Anterior cingulate cortex (tissue), 58 donors: ENCODE data around the gene NCBP2.
"Not testable (repeated sequence)": the region's sequence is repeated elsewhere in the genome, so short reads cannot be mapped to it uniquely, and the experiment has no call there.

Source experiments
- DNase-seq, 58 donors: peaks; one replicate each; lab custom pipeline; 2025; lab: John Stamatoyannopoulos, UW

The NCBP2 gene

DNA sequence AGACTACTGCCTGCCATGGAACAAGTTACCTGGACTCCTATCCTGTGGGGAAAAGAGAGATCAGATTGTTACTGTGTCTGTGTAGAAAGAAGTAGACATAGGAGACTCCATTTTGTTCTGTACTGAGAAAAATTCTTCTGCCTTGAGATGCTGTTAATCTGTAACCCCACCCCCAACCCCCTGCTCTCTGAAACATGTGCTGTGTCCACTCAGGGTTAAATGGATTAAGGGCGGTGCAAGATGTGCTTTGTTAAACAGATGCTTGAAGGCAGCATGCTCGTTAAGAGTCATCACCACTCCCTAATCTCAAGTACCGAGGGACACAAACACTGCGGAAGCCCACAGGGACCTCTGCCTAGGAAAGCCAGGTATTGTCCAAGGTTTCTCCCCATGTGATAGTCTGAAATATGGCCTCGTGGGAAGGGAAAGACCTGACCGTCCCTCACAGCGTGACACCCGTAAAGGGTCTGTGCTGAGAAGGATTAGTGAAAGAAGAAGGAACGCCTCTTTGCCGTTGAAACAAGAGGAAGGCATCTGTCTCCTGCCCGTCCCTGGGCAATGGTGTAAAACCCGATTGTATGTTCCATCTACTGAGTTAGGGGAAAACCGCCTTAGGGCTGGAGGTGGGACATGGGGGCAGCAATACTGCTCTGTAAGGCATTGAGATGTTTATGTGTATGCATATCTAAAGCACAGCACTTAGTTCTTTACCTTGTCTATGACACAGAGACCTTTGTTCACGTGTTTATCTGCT lies 1.9 kb upstream of the NCBP2 start:
- DNase-seq: not testable (repeated sequence)

DNA sequence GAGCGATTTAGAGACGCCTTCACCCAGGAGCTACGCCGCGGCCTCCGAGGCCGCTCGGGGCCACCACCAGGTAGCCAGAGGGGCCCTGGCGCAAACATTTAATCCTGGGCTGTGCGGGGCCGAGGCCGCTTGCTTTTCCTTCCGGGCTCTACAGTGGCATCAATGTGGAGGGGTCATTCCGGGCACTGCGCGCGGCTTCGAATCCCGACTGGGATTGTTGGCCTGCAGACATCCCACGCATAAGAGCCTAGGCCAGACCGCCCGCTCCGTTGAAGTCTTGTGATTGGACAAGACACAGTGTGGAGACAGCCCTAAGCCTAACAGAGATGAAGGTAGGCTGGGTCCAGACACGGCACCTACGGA lies 568 bp upstream of the NCBP2 start:
- DNase-seq: peak in 12 of 58 donors; percentile 10 to 67 (median 34)

DNA sequence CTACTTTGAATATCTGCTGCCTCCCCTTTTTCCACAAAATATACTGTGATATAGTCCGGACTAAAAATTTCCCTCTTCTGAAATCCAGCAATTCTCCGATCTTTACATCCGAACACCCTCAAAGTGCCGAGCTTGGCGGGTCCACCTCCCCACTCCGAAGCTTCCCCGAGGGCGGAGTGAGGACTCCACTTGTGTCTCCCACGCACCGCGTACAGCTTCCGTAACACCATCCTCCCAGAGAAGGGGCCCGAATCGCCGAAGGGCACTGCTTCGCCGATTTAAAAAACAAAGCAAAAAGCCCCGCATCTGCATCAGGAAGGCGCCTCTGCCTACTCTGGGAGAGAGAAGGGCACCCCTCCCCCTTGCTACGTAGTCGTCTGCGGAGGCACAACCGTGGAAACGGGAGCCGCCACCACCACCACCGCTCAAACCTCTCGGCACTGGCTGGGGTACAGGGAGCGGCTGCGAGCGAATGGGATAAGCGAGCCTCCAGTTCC lies 551 bp downstream of the NCBP2 start:
- peak in 25 of 58 donors; percentile 37 to 82 (median 62) for DNase-seq

DNA sequence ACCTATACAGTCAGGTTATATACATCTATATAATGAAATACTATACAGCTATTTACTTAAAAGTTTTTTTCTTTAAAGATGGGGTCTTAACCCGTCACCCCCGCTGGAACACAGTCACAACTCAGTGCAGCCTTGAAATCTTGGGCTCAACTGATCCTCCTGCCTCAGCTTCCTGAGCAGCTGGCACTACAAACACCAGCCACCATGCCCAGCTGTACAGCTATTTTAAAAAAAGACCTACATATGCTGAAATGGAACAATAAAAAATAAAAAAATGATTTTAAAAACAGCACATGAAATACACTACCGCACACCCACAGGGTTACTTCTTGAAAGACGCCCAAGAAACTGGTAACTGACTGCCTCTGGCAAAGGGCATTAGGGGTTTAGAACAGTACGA lies 3.8 kb downstream of the NCBP2 start:
- DNase-seq: peak in 3 of 58 donors; percentile 9 to 31 (median 15)

DNA sequence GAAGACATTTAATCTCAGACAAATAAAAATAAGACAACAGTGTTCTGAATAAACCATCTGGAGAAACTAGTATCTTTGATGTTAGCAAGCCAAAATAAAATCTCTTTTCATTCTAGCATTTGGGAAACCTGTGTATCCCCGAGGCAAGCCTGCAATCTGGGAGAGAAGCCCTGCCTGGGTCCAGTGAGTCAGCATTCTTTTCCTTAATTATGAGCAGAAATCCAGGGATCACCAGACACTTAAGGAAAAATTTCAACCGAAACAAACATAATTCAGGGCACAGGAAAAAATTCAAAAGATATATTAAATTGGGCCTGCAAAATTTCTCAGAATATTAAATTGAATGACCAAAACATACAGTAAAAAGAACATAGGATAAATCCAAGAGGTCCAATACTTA lies 4.2 kb downstream of the NCBP2 start:
- DNase-seq: no peak

DNA sequence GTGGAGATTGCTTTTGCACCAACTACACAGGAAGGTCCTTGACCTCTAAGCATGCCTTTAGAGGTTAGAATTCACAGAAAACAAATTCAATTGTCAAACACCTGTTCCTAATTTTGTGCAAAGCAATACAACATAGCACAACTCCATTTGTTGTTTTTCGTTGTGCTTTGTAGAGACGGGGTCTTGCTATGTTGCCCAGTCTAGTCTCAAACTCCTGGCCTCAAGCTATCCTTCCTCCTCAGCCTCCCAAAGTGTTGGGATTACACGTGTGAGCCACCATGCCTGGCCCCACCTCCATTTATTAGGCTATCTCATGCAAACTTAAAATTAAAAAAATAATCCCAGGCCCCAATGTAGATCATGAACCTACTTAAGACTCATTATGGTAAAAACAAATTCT lies 6.0 kb downstream of the NCBP2 start:
- no peak for DNase-seq

DNA sequence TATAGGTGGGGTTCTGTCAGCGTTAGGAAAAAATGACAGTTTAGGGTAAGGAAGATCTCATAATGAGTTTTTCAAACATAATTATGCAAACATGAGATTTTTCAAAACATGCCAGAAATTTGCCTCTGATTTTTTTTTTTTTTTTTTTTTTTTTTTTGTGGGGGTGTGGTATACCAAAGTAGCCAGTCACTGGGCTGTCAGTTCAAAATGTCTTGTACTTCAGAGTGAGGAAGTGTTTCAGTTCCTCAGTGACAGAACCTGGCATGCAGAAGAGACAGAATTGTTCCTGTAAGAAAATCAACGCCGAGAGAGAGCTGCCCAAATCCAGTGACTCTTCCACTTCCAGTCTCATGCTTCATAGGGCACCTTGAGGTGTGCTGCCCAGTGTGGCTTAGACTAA lies 9.7 kb downstream of the NCBP2 start:
- no peak for DNase-seq

DNA sequence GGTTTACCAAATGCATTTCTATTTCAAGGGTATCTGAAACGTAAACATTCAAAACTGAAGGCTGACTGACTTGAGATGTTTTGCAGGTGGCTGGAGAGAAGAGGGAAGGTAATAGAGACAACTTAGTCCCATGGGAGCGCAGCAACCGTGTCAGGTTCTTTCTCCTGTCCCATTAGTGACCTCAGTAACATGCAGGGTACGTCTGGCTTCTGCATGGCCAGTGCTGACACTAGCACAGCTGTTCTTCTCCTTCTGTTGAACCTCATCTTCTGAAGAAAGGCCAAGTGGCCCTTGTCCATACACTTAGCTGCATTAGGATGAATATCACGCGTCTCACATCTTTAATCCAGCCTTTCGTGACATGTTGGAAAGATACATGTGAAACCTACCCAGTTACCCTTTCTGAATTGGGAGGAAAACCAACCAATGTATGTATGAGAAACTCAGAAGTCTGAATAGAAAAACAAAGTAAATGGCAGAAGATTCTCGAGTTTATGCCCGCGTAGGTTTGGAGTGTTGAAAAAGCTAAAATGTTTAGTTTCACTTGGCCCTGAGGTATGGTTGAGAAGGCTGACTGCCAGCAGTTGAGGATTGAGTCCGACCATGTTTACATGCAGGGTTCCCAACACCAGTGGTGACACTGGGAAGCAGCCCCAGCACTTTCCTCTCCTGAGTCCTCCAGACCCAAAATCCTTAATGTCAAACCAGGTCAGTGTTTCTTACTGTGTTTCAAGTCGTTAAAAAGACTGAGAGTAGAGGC lies 10.3 kb downstream of the NCBP2 start:
- DNase-seq: no peak

DNA sequence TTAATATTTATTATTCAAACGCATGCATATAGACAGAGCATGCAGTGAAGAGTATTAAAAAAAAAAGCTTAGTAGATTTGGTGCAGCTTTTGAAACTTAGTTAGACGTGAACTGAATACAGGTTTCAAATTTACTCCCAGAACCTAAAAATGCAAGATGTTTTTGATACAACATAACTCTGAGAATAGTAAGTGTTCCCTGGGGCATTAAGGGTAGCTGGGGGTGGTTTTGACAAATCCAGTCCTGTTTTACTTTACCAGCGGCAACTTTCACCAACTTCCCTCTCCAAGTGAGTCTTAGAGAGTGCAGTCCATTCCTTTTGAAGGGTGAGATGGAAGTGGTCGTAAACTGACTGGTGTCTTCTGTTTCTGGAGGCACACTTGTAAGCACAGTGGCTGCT lies 11.2 kb downstream of the NCBP2 start:
- DNase-seq: no peak

DNA sequence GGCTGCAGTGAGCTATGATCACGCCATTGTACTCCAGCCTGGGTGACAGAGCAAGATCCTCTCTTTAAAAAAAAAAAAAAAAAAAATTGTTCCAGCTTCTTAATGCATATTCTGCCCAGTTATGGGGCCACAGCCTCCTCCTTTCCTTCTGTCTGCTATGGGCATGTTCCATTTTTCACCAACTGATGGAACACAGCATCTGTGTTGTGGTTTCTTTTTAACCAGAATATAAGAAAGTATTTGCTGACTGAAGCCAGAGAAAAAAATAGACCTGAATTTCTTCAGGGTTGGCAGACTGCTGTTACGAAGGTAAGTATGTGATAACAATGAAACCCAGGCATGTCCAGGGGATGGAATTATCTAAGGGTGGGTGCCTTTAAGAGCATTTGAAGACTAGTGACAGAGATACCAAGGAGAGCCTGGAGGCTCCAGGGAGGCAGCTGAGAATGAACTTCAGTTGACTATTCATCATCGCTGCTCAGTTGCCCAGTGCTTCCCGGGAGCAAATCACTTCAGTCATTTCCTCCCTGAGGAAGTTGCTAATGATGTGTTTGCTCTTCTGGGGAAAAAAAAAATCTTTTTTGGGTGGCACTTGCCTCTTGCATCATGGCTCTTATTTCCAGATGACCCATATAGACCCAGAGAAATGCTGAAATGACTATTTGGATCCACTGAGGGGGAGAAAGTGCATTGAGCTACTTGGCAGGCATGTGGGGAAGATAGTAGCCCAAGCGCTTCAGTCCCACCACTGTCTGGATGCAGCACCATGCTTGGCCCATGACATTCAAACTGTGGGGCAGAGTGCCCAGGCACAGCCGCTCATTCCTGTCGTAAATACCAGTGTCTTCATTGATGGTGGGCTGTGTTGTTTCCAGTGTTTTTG lies 14.5 kb downstream of the NCBP2 start:
- DNase-seq: peak in 1 of 58 donors; percentile 27

DNA sequence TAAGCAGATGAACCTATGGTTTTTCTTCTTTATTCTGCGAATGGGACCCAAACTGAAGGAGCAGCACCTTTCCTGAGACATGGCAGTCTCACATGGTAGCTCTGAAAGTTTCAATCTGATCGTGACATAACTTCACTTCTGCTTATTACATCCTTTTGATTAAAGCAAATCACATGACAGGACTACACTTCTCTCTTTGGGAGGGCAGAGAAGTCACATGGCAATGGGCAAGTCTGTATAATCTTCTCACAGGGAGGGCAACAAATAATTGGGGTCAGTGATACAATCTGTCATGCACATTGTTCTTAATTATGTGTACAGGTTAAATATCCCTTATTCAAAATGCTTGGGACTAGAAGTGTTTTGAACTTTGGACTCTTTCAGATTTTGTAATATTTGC lies 21.6 kb downstream of the NCBP2 start:
- no peak for DNase-seq

DNA sequence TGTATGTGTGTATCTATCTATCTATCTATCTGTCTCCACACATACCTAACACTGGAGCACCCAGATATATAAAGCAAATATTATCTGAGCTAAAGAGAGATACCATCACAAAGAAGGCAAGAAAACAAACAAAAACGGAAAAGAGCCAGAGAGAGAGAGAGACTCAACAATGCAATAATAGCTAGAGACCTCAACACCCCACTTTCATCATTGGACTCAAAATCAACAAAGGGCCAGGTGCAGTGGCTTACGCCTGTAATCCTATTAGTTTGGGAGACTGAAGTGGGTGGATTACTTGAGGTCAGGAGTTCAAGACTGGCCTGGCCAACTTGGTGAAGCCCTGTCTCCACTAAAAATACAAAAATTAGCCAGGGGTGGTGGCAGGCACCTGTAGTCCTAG lies 23.4 kb downstream of the NCBP2 start:
- no peak for DNase-seq

DNA sequence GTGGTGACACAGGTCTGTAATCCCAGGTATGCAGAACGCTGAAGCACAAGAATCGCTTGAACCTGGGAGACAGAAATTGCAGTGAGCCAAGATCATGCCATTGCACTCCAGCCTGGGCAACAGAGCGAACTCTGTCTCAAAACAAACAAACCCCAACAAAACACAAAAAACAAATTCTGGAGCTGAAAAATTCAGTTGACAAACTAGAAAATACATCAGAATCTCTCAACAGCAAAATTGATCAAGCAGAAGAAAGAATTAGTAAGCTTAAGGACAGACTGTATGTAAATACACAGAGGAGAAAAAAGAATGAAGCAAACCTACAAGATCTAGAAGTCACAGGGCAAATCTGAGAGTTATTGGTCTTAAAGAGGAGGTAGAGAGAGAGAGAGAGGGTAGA lies 25.3 kb downstream of the NCBP2 start:
- no peak for DNase-seq

DNA sequence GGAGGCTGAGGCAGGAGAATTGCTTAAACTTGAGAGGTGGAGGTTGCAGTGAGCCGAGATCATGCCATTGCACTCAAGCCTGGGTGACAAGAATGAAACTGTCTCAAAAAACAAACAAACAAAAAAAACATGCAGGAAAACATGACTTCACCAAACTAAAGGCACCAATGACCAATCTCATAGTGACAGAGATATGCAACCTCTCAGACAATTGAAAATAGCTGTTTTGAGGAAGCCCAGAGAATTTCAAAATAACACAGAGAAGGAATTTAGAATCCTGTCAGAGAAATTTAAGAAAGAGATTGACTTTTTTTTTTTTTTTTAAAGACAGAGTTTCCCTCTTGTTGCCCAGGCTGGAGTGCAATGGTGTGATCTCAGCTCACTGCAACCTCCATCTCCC lies 26.1 kb downstream of the NCBP2 start:
- DNase-seq: no peak

DNA sequence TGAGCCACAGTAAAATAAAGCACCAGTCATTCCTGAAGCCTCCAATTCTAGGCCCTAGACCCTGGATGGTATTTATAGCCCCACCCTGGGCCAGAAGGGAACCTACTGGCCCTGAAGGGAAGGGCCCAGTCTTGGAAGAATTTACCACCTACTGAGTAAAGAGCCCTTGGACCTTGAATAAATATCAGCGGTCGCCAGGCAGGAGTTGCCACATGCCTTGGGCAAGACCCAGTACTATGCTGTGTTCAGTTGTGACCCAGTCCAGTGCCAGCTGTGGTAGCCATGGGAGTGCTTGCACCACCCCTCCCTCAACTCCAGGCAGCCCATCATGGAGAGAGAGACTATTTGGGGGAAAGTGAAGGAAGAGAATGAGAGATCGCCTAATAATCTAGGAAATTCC lies 27.0 kb downstream of the NCBP2 start:
- DNase-seq: no peak

DNA sequence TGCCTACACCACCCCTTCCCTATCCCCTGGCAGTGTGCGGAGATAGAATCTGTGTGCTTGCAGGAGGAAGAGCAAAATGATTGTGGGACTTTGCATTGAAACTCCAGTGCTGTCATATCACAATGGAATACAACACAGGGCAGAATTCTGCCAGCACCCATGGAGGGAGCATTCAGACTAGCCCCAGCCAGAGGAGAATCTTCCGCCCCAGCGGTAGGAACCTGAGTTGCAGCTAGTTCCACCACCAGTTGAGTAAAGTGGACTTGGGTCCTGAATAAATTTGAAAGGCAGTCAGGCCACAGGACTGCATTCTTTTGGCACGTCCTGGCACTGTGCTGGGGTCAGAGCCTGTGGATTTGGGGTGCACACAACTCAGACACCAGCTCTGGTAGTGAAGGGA lies 27.5 kb downstream of the NCBP2 start:
- DNase-seq: no peak

DNA sequence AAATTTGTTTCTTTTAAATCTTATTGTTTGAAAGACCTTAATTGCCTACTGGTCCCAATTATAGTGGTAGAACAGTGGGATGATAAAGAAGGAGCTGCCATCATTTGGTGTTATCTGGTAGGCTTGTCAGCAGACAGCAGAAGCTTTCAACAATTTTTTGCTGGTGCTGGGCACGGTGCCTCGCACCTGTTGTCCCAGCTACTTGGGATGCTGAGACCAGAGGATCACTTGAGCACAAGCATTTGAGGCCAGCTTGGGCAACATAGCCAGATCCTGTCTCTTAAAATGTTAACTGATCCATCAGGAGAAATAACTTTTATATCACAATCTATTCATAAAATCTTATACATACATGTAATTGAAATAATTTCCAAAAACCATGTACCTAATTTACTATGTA lies 38.6 kb downstream of the NCBP2 start:
- DNase-seq: no peak

DNA sequence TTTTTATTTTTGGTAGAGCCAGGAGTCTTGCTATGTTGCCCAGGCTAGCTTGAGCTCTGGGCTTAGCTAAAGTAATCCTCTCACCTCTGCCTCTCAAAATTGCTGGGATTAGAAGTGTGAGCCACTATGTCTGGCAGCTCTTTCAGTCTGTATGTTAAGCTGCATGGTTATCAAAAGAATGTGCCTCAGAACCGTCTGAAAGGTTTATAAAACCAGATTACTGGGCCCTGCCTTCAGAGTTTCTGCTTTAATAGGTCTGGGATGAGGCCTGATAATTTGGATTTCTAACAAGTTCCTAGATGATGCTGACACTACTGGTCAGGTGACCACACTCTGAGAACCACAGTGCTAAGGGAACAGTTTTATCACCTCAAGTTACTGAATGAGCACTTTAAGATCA lies 40.0 kb downstream of the NCBP2 start:
- DNase-seq: no peak

DNA sequence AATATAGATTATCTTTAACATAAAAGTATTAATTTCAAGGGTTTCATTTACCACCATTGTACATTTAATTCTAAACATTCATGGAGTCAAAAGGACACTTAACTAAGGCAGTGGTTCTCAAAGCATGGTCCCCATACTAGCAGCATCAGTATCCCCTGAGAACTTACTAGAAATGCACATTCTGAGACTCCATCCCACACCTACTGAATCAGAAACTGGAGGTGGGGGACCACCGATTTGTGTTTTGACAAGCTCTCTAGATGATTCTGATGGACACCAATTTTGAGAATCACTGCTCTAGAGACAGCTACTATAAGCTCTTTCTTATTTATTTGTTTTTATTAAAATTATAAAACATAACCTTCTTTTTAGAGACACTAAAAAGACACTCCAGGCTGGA lies 40.6 kb downstream of the NCBP2 start:
- DNase-seq: no peak

DNA sequence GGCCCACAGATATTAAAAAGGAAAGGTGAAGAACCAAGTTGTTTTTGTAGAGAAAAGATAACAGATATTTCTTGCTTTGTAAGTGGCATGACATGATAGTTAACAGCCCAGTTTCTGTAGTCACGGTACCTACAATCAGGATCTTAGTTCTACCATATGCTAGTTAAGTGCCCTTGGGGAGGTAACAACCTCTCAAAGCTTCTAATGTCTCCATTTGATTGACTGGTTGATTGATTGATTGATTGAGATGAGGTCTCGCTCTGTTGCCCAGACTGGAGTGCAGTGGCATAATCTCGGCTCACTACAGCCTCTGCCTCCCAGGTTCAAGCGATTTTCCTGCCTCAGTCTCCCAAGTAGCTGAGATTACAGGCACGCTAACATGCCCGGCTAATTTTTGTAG lies 46.1 kb downstream of the NCBP2 start:
- DNase-seq: no peak
